Gastroesophageal sphincter (tissue), 4 donors: ENCODE data around the gene BRCA1. TPM values are rescaled to one million over a fixed set of nuclear protein-coding genes. Genes with fewer than 3 reads are reported as not detected.

Source experiments
- ATAC-seq: fragments of 150-250 bp; one replicate; pipeline ENCODE4 v1.9.1; 2016; ENCODE audit warnings: mild to moderate bottlenecking, moderate library complexity
- H3K27ac ChIP-seq, 4 donors: fragments of 200-600 bp; sonication (generic) in 3 of 4; 1 replicate in 3 of 4; 2 replicates in 1 of 4; pipeline ENCODE4 v1.5.1; 2016 to 2019
- H3K27me3 ChIP-seq: fragments of 200-600 bp; sonication (generic); one replicate; pipeline ENCODE4 v1.5.1; 2019
- H3K36me3 ChIP-seq, 2 donors: fragments of 200-600 bp; sonication (generic); one replicate each; pipeline ENCODE4 v1.5.1; 2019; ENCODE audit warnings: control low read depth in 1 of 2
- H3K4me1 ChIP-seq, 3 donors: fragments of 200-600 bp; sonication (generic); 1 replicate in 2 of 3; 2 replicates in 1 of 3; pipeline ENCODE4 v1.5.1; 2016 to 2019; ENCODE audit warnings: control low read depth in 2 of 3
- H3K4me3 ChIP-seq, 2 donors: fragments of 200-600 bp; sonication (generic); one replicate each; pipeline ENCODE4 v1.5.1; 2019; ENCODE audit warnings: mild to moderate bottlenecking in 1 of 2, moderate library complexity in 1 of 2
- H3K9me3 ChIP-seq, 3 donors: fragments of 200-600 bp; sonication (generic); one replicate each; pipeline ENCODE4 v1.5.1; 2017 to 2019; ENCODE audit warnings: control low read depth in 2 of 3
- CTCF ChIP-seq, 4 experiments: fragments of 200-600 bp in 2 of 4; fragments of 450-650 bp in 2 of 4; sonication (generic) in 1 of 4; IDR thresholded peaks; one replicate each; pipeline ENCODE4 v1.5.1; 2017 to 2019; ENCODE audit warnings: antibody characterized with exemption in 4 of 4, mild to moderate bottlenecking in 2 of 4, moderate library complexity in 2 of 4
- EP300 ChIP-seq: sonication (generic); formaldehyde crosslinking; IDR thresholded peaks from one replicate; pipeline ENCODE4 v1.6.1; 2017; ENCODE audit warnings: antibody characterized with exemption, mild to moderate bottlenecking
- POLR2A ChIP-seq, 2 donors: fragments of 450-650 bp; IDR thresholded peaks; one replicate each; pipeline ENCODE4 v1.6.1; 2017; ENCODE audit warnings: antibody characterized with exemption in 2 of 2, mild to moderate bottlenecking in 2 of 2, moderate library complexity in 1 of 2
- POLR2AphosphoS5 ChIP-seq: sonication (generic); formaldehyde crosslinking; IDR thresholded peaks from one replicate; pipeline ENCODE4 v1.6.1; 2017; ENCODE audit warnings: antibody characterized with exemption
- WGBS, 2 donors: methylation state at CpG; one replicate each; pipeline ENCODE4 v1.1.5; 2018; ENCODE audit warnings: low coverage in 1 of 2; 5-methylcytosine and 5-hydroxymethylcytosine counted together
- total RNA-seq, 4 donors: library from RNA; depleted of rRNA; stranded (reverse); fragments of >200 nt; gene quantifications; one replicate each; pipeline ENCODE4 v1.1.0, GENCODE V29; 2016

The BRCA1 gene
- total RNA-seq, 4 donors from 2014 or later, result 4.9 to 7.9 (median 6.1) TPM

- H3K36me3 ChIP-seq, result peaks cover 0 to 4% of the 10 kb centered on the region in 2 donors
- H3K27ac ChIP-seq, result no peak overlapping the region
- H3K27me3 ChIP-seq, result no peaks in the 10 kb centered on the region
- no peaks in the 10 kb centered on the region for H3K9me3 ChIP-seq
- H3K4me1 ChIP-seq, result peaks cover 0 to 21% (median 5%) of the 10 kb centered on the region in 3 donors
- no peak for TF ChIP-seq EP300
- TF ChIP-seq CTCF (IDR thresholded peaks at IDR 0.05), result no peak
- TF ChIP-seq POLR2A (IDR thresholded peaks at IDR 0.05), result no peak
- no peak for TF ChIP-seq POLR2AphosphoS5
- no peak overlapping the region for H3K4me3 ChIP-seq
- ATAC-seq, result no peak
- WGBS, 2 donors, result 53 to 66% methylated on average over 4 of the region's 4 CpGs
Measured at GRCh38 chr17:43092901-43093300, 32.3 kb downstream of the BRCA1 start.

GRCh38 chr17:43090022-43090421 lies 35.1 kb downstream of the BRCA1 start:
- Histone ChIP-seq H3K4me1 (peaks cover 0 to 23% (median 5%) of the 10 kb centered on the region in 3 donors), H3K4me3 (no peak overlapping the region), H3K9me3 (no peaks in the 10 kb centered on the region), H3K27ac (no peak overlapping the region), H3K36me3 (no peaks in the 10 kb centered on the region), H3K27me3 (no peaks in the 10 kb centered on the region)
- TF ChIP-seq CTCF (IDR thresholded peaks at IDR 0.05) (no peak), EP300 (no peak), POLR2AphosphoS5 (no peak), POLR2A (IDR thresholded peaks at IDR 0.05) (no peak)
- ATAC-seq, result no peak
- 89 to 93% methylated on average over 2 of the region's 2 CpGs for WGBS, 2 donors

- TF ChIP-seq EP300 (no peak), CTCF (IDR thresholded peaks at IDR 0.05) (peak in 1 of 4 experiments; percentile 10), POLR2AphosphoS5 (no peak), POLR2A (IDR thresholded peaks at IDR 0.05) (no peak)
- 60 to 64% methylated on average over 1 to 2 of the region's 2 CpGs for WGBS, 2 donors
- no peaks in the 10 kb centered on the region for H3K27me3 ChIP-seq
- peaks cover 0 to 20% (median 0%) of the 10 kb centered on the region in 3 donors for H3K4me1 ChIP-seq
- H3K9me3 ChIP-seq, result no peaks in the 10 kb centered on the region
- H3K4me3 ChIP-seq, result no peak overlapping the region
- peaks cover 0 to 8% of the 10 kb centered on the region in 2 donors for H3K36me3 ChIP-seq
- H3K27ac ChIP-seq, result peak overlapping the region; percentile 52 to 83 (median 80)
- no peak for ATAC-seq
Measured at GRCh38 chr17:43085474-43085873, 39.7 kb downstream of the BRCA1 start.

- ATAC-seq, result no peak
- Histone ChIP-seq H3K27me3 (no peaks in the 10 kb centered on the region), H3K9me3 (no peaks in the 10 kb centered on the region), H3K4me1 (peaks cover 0 to 15% (median 0%) of the 10 kb centered on the region in 3 donors), H3K27ac (no peak overlapping the region), H3K36me3 (peaks cover 0 to 8% of the 10 kb centered on the region in 2 donors), H3K4me3 (no peak overlapping the region)
- 73 to 83% methylated on average over 1 of the region's 1 CpG for WGBS, 2 donors
- TF ChIP-seq POLR2A (IDR thresholded peaks at IDR 0.05), result no peak
- TF ChIP-seq EP300, result no peak
- TF ChIP-seq POLR2AphosphoS5, result no peak
- TF ChIP-seq CTCF (IDR thresholded peaks at IDR 0.05), result no peak
Measured at GRCh38 chr17:43079641-43080302, 45.4 kb downstream of the BRCA1 start.

- 91 to 100% methylated on average over 1 to 4 of the region's 4 CpGs for WGBS, 2 donors
- H3K36me3 ChIP-seq, result peaks cover 0 to 12% of the 10 kb centered on the region in 2 donors
- no peaks in the 10 kb centered on the region for H3K27me3 ChIP-seq
- no peaks in the 10 kb centered on the region for H3K4me1 ChIP-seq
- ATAC-seq, result no peak
- TF ChIP-seq POLR2A (IDR thresholded peaks at IDR 0.05) (no peak), CTCF (IDR thresholded peaks at IDR 0.05) (no peak), EP300 (no peak), POLR2AphosphoS5 (no peak)
- no peak overlapping the region for H3K4me3 ChIP-seq
- no peaks in the 10 kb centered on the region for H3K9me3 ChIP-seq
- no peak overlapping the region for H3K27ac ChIP-seq
Measured at GRCh38 chr17:43074869-43075268, 50.3 kb downstream of the BRCA1 start.
